Measurements from ENCODE around the gene SEC22C.

- TF ChIP-seq CTCF (IDR thresholded peaks at IDR 0.05; ENCODE audit: insufficient read depth, low read length, poor library complexity, severe bottlenecking) = peak; percentile 47
- no peak for TF ChIP-seq EZH2phosphoT487 (conservative IDR thresholded peaks at IDR 0.05; ENCODE audit: low read length)
Observed at GRCh38 chr3:42581709-42582473, at the start of gene SEC22C.
